A549 (cell line): Measurements from ENCODE around the gene DCN. TPM values are rescaled to one million over a fixed set of nuclear protein-coding genes. Genes with fewer than 3 reads are reported as not detected.

Experiments
- ATAC-seq, 2 experiments: fragments of 200-7000 bp in 1 of 2; fragments of >200 bp in 1 of 2; cut with Nextera tagmentation in 1 of 2; cut with Tn5 transposase in 1 of 2; 3 replicates each; pipeline versions ENCODE4 v1.8.0 to v1.9.1; 2018 to 2020; ENCODE audit warnings: mild to moderate bottlenecking in 1 of 2, moderate library complexity in 1 of 2
- CTCF ChIA-PET: fragments of 300-600 bp; sonication (Branson Sonifier 250); formaldehyde crosslinking; extraction: SDS; loops from one replicate; lab custom pipeline; 2021; ENCODE audit warnings: antibody characterized with exemption, inconsistent platforms; lab: Yijun Ruan, JAX
- POLR2A ChIA-PET: fragments of 350-600 bp; formaldehyde crosslinking; extraction: SDS; loops from one replicate; lab custom pipeline; 2021; ENCODE audit warnings: antibody characterized with exemption, inconsistent platforms; lab: Yijun Ruan, JAX
- DNase-seq, 2 experiments: peaks; one replicate each; pipeline versions ENCODE4 v3.0.0 to v3.0.0-alpha.2; 2011 to 2016; ENCODE audit warnings: low read depth in 1 of 2, low spot score in 1 of 2
- FAIRE-seq: peaks from 2 replicates; lab custom pipeline; 2011; peaks lifted over from hg19 to GRCh38; lab: Jason Lieb, UNC
- H3K27ac ChIP-seq, 2 experiments: fragments of >200 bp; sonication (Bioruptor Twin); formaldehyde crosslinking; 3 replicates each; pipeline ENCODE4 v1.5.1; 2016 to 2017
- H3K4me1 ChIP-seq: fragments of >200 bp; sonication (Bioruptor Twin); formaldehyde crosslinking; 3 replicates; pipeline ENCODE4 v1.6.1; 2016
- H3K4me2 ChIP-seq: fragments of >200 bp; sonication (Bioruptor Twin); formaldehyde crosslinking; 3 replicates; pipeline ENCODE4 v1.6.1; 2016
- H3K4me3 ChIP-seq: fragments of >200 bp; sonication (Bioruptor Twin); formaldehyde crosslinking; 3 replicates; pipeline ENCODE4 v1.5.1; 2016
- H3K9me3 ChIP-seq: fragments of >200 bp; sonication (Bioruptor Twin); formaldehyde crosslinking; 3 replicates; pipeline ENCODE4 v1.6.1; 2016
- BHLHE40 ChIP-seq: IDR thresholded peaks from 2 replicates; pipeline ENCODE4 v1.6.1; 2012; ENCODE audit warnings: low read depth, low read length, inconsistent platforms
- CHD4 ChIP-seq: fragments of 200-600 bp; sonication (generic); IDR thresholded peaks from 2 replicates; pipeline ENCODE4 v1.6.1; 2016; ENCODE audit warnings: antibody characterized with exemption, mild to moderate bottlenecking, borderline replicate concordance
- EHF ChIP-seq: fragments of 250-450 bp; sonication (Bioruptor Pico); IDR thresholded peaks from 2 replicates; pipeline ENCODE4 v1.5.0; 2020; ENCODE audit warnings: mild to moderate bottlenecking
- EHMT2 ChIP-seq: fragments of 200-600 bp; sonication (generic); IDR thresholded peaks from 2 replicates; pipeline ENCODE4 v1.6.1; 2016; ENCODE audit warnings: antibody characterized with exemption, low read depth, mild to moderate bottlenecking, moderate library complexity
- ELK1 ChIP-seq: fragments of 150-350 bp; IDR thresholded peaks from 2 replicates; pipeline ENCODE4 v1.6.1; 2014; ENCODE audit warnings: low read depth, mild to moderate bottlenecking, low read length
- FOXS1 ChIP-seq: fragments of 250-450 bp; sonication (Bioruptor Pico); IDR thresholded peaks from 2 replicates; pipeline ENCODE4 v1.5.0; 2020; ENCODE audit warnings: mild to moderate bottlenecking, moderate library complexity
- GATA3 ChIP-seq: IDR thresholded peaks from 2 replicates; pipeline ENCODE4 v1.6.1; 2012; ENCODE audit warnings: borderline replicate concordance
- HES2 ChIP-seq: fragments of >200 bp; sonication (Bioruptor Twin); formaldehyde crosslinking; IDR thresholded peaks from 2 replicates; pipeline ENCODE4 v1.6.1; 2016
- HEYL ChIP-seq: fragments of 250-450 bp; sonication (Bioruptor Pico); IDR thresholded peaks from 2 replicates; pipeline ENCODE4 v1.8.0; 2021; ENCODE audit warnings: mild to moderate bottlenecking, moderate library complexity
- HMGXB4 ChIP-seq: fragments of 250-450 bp; sonication (Bioruptor Pico); IDR thresholded peaks from 2 replicates; pipeline ENCODE4 v1.5.0; 2021; ENCODE audit warnings: mild to moderate bottlenecking, moderate library complexity, borderline replicate concordance
- JUN ChIP-seq, 2 experiments: fragments of >200 bp; sonication (Bioruptor Twin); formaldehyde crosslinking; IDR thresholded peaks; 2 replicates in 1 of 2; 3 replicates in 1 of 2; pipeline ENCODE4 v1.6.1; 2016 to 2017
- JUNB ChIP-seq: fragments of >200 bp; sonication (Bioruptor Twin); formaldehyde crosslinking; IDR thresholded peaks from 2 replicates; pipeline ENCODE4 v1.6.1; 2016
- KDM5A ChIP-seq: fragments of 200-600 bp; sonication (generic); IDR thresholded peaks from 2 replicates; pipeline ENCODE4 v1.6.1; 2016; ENCODE audit warnings: antibody characterized with exemption, mild to moderate bottlenecking
- MAX ChIP-seq: IDR thresholded peaks from 2 replicates; pipeline ENCODE4 v1.6.1; 2012
- MAZ ChIP-seq: fragments of 150-350 bp; IDR thresholded peaks from 2 replicates; pipeline ENCODE4 v1.6.1; 2014; ENCODE audit warnings: antibody characterized with exemption, low read depth, low read length, borderline replicate concordance
- MYC ChIP-seq: IDR thresholded peaks from 2 replicates; pipeline ENCODE4 v1.6.1; 2012; ENCODE audit warnings: mild to moderate bottlenecking, inconsistent platforms, low read length, improper control_type of control experiment, borderline replicate concordance
- NPAS2 ChIP-seq: fragments of 250-450 bp; sonication (Bioruptor Pico); IDR thresholded peaks from 2 replicates; pipeline ENCODE4 v1.8.0; 2022; ENCODE audit warnings: mild to moderate bottlenecking, moderate library complexity, borderline replicate concordance
- NR3C1 ChIP-seq: fragments of >200 bp; sonication (Bioruptor Twin); formaldehyde crosslinking; IDR thresholded peaks from 3 replicates; pipeline ENCODE4 v1.6.1; 2017
- RARB ChIP-seq: fragments of 250-450 bp; sonication (Bioruptor Pico); IDR thresholded peaks from 2 replicates; pipeline ENCODE4 v1.8.0; 2021; ENCODE audit warnings: mild to moderate bottlenecking, moderate library complexity
- RNF2 ChIP-seq: fragments of 200-600 bp; sonication (generic); IDR thresholded peaks from 2 replicates; pipeline ENCODE4 v1.6.1; 2016; ENCODE audit warnings: low read depth, mild to moderate bottlenecking, antibody characterized with exemption, moderate library complexity, borderline replicate concordance
- SREBF2 ChIP-seq: fragments of 450-650 bp; IDR thresholded peaks from 2 replicates; pipeline ENCODE4 v1.6.1; 2014; ENCODE audit warnings: mild to moderate bottlenecking, moderate library complexity
- ZC3H11A ChIP-seq: fragments of 450-650 bp; IDR thresholded peaks from 2 replicates; pipeline ENCODE4 v1.6.1; 2014; ENCODE audit warnings: antibody characterized with exemption, mild to moderate bottlenecking
- ZFP36 ChIP-seq: fragments of 450-650 bp; IDR thresholded peaks from 2 replicates; pipeline ENCODE4 v1.6.1; 2014; ENCODE audit warnings: borderline replicate concordance; ENCODE audit not compliant: partially characterized antibody
- ZNF302 ChIP-seq: fragments of 250-450 bp; sonication (Bioruptor Pico); IDR thresholded peaks from 2 replicates; pipeline ENCODE4 v1.9.0; 2021; ENCODE audit warnings: inconsistent platforms, mild to moderate bottlenecking, moderate library complexity
- WGBS: methylation state at CpG from one replicate; pipeline ENCODE4 v1.1.6; 2017; ENCODE audit errors: missing lambda C conversion rate; 5-methylcytosine and 5-hydroxymethylcytosine counted together
- polyA plus RNA-seq, 4 experiments: library from polyadenylated mRNA; depleted of rRNA in 3 of 4; stranded (reverse); fragments of >200 nt; fragmentation: RNase III in 1 of 4; extraction: RNeasy Plus Mini Kit Qiagen cat#74134 plus additional on column Dnase treatment in 1 of 4; gene quantifications; 2 replicates in 3 of 4; 3 replicates in 1 of 4; pipeline ENCODE4 v1.2.3, GENCODE V29; 2011 to 2017

Gene DCN
- polyA plus RNA-seq, 2 of the 4 experiments (the other 2 are of a cell fraction) = 1.0 TPM; not detected in 1

- Histone ChIP-seq H3K4me2 (no peak overlapping the region), H3K4me1 (no peaks in the 10 kb centered on the region), H3K4me3 (no peak overlapping the region), H3K9me3 (no peaks in the 10 kb centered on the region), H3K27ac (no peak overlapping the region)
- 24% methylated on average over 3 of the region's 3 CpGs for WGBS
- FAIRE-seq (no peak), ATAC-seq (no peak), DNase-seq (no peak)
- no peak for TF ChIP-seq KDM5A
- TF ChIP-seq MAX = no peak
- TF ChIP-seq FOXS1 (CRISPR knock-in tag) = no peak
- TF ChIP-seq CHD4 = no peak
- TF ChIP-seq ZFP36 = no peak
- TF ChIP-seq ZNF302 = no peak
- no peak for TF ChIP-seq RARB (CRISPR knock-in tag)
- ChIA-PET CTCF (no interaction called here), POLR2A (no interaction called here)
Measured at GRCh38 chr12:91143206-91143605, 39.4 kb downstream of the DCN start.

GRCh38 chr12:91142221-91142631 lies 40.4 kb downstream of the DCN start:
- no peaks in the 10 kb centered on the region for H3K4me1 ChIP-seq
- H3K9me3 ChIP-seq = no peaks in the 10 kb centered on the region
- FAIRE-seq = peak; percentile 54
- no peak overlapping the region for H3K4me2 ChIP-seq
- CTCF ChIA-PET = no interaction called here
- no peak overlapping the region for H3K27ac ChIP-seq
- ATAC-seq = no peak
- WGBS = 15% methylated on average over 3 of the region's 3 CpGs
- POLR2A ChIA-PET = no interaction called here
- DNase-seq = no peak
- no peak for TF ChIP-seq EHMT2
- TF ChIP-seq ELK1 = no peak
- TF ChIP-seq HEYL = no peak
- TF ChIP-seq RNF2 = no peak
- no peak for TF ChIP-seq SREBF2
- no peak for TF ChIP-seq JUNB
- TF ChIP-seq HES2 = no peak
- TF ChIP-seq KDM5A = no peak
- H3K4me3 ChIP-seq = no peak overlapping the region

GRCh38 chr12:91140026-91140931 lies 42.3 kb downstream of the DCN start:
- 96% methylated on average over 1 of the region's 1 CpG for WGBS
- POLR2A ChIA-PET = no interaction called here
- ATAC-seq = no peak
- H3K4me3 ChIP-seq = no peak overlapping the region
- H3K27ac ChIP-seq = no peak overlapping the region
- no peak overlapping the region for H3K4me2 ChIP-seq
- no peaks in the 10 kb centered on the region for H3K9me3 ChIP-seq
- no peak for DNase-seq
- no peaks in the 10 kb centered on the region for H3K4me1 ChIP-seq
- TF ChIP-seq ZC3H11A = no peak
- TF ChIP-seq EHF (CRISPR knock-in tag) = no peak
- no peak for TF ChIP-seq JUN (IDR thresholded peaks at IDR 0.05)
- TF ChIP-seq HMGXB4 (CRISPR knock-in tag) = no peak
- no peak for TF ChIP-seq MYC
- TF ChIP-seq MAZ = no peak
- no peak for TF ChIP-seq BHLHE40
- no peak for TF ChIP-seq NPAS2
- no peak for TF ChIP-seq SREBF2
- TF ChIP-seq NR3C1 = no peak
- no peak for TF ChIP-seq GATA3
- no peak for TF ChIP-seq ZFP36
- no peak for FAIRE-seq
- CTCF ChIA-PET = no interaction called here
